ENCODE results near the gene MYH6. TPM values are rescaled to one million over a fixed set of nuclear protein-coding genes. Genes with fewer than 3 reads are reported as not detected.

The MYH6 gene
- total RNA-seq, 1 donor from 2014 or later, result not detected

GRCh38 chr14:23365036-23365731 lies 42.9 kb downstream of the MYH6 start, which contains the start of gene EFS:
EFS (minus strand) TSS chr14:23365172; CDS start chr14:23365025, 147 bp downstream.
- DNase-seq (ENCODE audit: low read depth) (peak; percentile 10), FAIRE-seq (no peak)
- peak within 1 kb of the TSS; percentile 81 for H3K4me3 Mint-ChIP-seq (ENCODE audit: unreplicated experiment)
- peak within 1 kb of the TSS; percentile 19 for H3K27ac ChIP-seq (ENCODE audit: low read depth, low read length)
- peaks cover 40% of the 10 kb centered on the region for H3K27me3 Mint-ChIP-seq (ENCODE audit: low read depth, unreplicated experiment)
- peak within 1 kb of the TSS; percentile 81 for H3K9ac ChIP-seq (ENCODE audit: low read length)
- TF ChIP-seq, protein P1, sequence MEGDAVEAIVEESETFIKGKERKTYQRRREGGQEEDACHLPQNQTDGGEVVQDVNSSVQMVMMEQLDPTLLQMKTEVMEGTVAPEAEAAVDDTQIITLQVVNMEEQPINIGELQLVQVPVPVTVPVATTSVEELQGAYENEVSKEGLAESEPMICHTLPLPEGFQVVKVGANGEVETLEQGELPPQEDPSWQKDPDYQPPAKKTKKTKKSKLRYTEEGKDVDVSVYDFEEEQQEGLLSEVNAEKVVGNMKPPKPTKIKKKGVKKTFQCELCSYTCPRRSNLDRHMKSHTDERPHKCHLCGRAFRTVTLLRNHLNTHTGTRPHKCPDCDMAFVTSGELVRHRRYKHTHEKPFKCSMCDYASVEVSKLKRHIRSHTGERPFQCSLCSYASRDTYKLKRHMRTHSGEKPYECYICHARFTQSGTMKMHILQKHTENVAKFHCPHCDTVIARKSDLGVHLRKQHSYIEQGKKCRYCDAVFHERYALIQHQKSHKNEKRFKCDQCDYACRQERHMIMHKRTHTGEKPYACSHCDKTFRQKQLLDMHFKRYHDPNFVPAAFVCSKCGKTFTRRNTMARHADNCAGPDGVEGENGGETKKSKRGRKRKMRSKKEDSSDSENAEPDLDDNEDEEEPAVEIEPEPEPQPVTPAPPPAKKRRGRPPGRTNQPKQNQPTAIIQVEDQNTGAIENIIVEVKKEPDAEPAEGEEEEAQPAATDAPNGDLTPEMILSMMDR (IDR thresholded peaks at IDR 0.05; ENCODE audit: insufficient read depth, low read depth, low read length), result no peak
- peak; percentile 73 for TF ChIP-seq EZH2 (IDR thresholded peaks at IDR 0.05; ENCODE audit: insufficient read depth, low read length)
- H3K27me3 ChIP-seq (ENCODE audit: insufficient read depth, low read length), result no peaks in the 10 kb centered on the region
- peaks cover 1% of the 10 kb centered on the region for H3K36me3 Mint-ChIP-seq (ENCODE audit: low read depth, unreplicated experiment)
- H2AFZ ChIP-seq (ENCODE audit: low read depth, low read length), result peak within 1 kb of the TSS; percentile 88
- no peaks in the 10 kb centered on the region for H3K4me1 Mint-ChIP-seq (ENCODE audit: low read depth, unreplicated experiment)
- no peaks in the 10 kb centered on the region for H3K36me3 ChIP-seq (ENCODE audit: insufficient read depth, low read length)
- H3K4me3 ChIP-seq (ENCODE audit: insufficient read depth, low read depth, low read length), result peak within 1 kb of the TSS; percentile 58
- H3K27ac Mint-ChIP-seq (ENCODE audit: unreplicated experiment), result peak within 1 kb of the TSS; percentile 69
- peaks cover 5% of the 10 kb centered on the region for H4K20me1 ChIP-seq (ENCODE audit: insufficient read depth, low read length)
- H3K4me2 ChIP-seq (ENCODE audit: low read length), result peak within 1 kb of the TSS; percentile 87
- H3K4me1 ChIP-seq (ENCODE audit: insufficient read depth, low read length), result peaks cover 14% of the 10 kb centered on the region
- H3K79me2 ChIP-seq (ENCODE audit: insufficient read depth, low read length), result peaks cover 15% of the 10 kb centered on the region
- no peaks in the 10 kb centered on the region for H3K9me3 ChIP-seq (ENCODE audit: insufficient read depth, low read depth, low read length)
- H3K9me3 Mint-ChIP-seq (ENCODE audit: unreplicated experiment), result no peaks in the 10 kb centered on the region

- H3K4me3 ChIP-seq (ENCODE audit: insufficient read depth, low read depth, low read length), result peak overlapping the region; percentile 58
- no peaks in the 10 kb centered on the region for H3K9me3 Mint-ChIP-seq (ENCODE audit: unreplicated experiment)
- H3K27me3 Mint-ChIP-seq (ENCODE audit: low read depth, unreplicated experiment), result peaks cover 40% of the 10 kb centered on the region
- H3K79me2 ChIP-seq (ENCODE audit: insufficient read depth, low read length), result peaks cover 15% of the 10 kb centered on the region
- peak overlapping the region; percentile 88 for H2AFZ ChIP-seq (ENCODE audit: low read depth, low read length)
- H3K4me2 ChIP-seq (ENCODE audit: low read length), result peak overlapping the region; percentile 87
- H3K4me1 Mint-ChIP-seq (ENCODE audit: low read depth, unreplicated experiment), result no peaks in the 10 kb centered on the region
- H3K27ac ChIP-seq (ENCODE audit: low read depth, low read length), result peak overlapping the region; percentile 19
- FAIRE-seq (no peak), DNase-seq (ENCODE audit: low read depth) (peak; percentile 4)
- H3K9ac ChIP-seq (ENCODE audit: low read length), result peak overlapping the region; percentile 81
- H3K4me3 Mint-ChIP-seq (ENCODE audit: unreplicated experiment), result peak overlapping the region; percentile 81
- no peaks in the 10 kb centered on the region for H3K9me3 ChIP-seq (ENCODE audit: insufficient read depth, low read depth, low read length)
- no peaks in the 10 kb centered on the region for H3K36me3 ChIP-seq (ENCODE audit: insufficient read depth, low read length)
- no peaks in the 10 kb centered on the region for H3K27me3 ChIP-seq (ENCODE audit: insufficient read depth, low read length)
- TF ChIP-seq, protein P1 (IDR thresholded peaks at IDR 0.05; ENCODE audit: insufficient read depth, low read depth, low read length), result no peak
- H3K27ac Mint-ChIP-seq (ENCODE audit: unreplicated experiment), result peak overlapping the region; percentile 69
- peaks cover 5% of the 10 kb centered on the region for H4K20me1 ChIP-seq (ENCODE audit: insufficient read depth, low read length)
- peaks cover 14% of the 10 kb centered on the region for H3K4me1 ChIP-seq (ENCODE audit: insufficient read depth, low read length)
- peaks cover 1% of the 10 kb centered on the region for H3K36me3 Mint-ChIP-seq (ENCODE audit: low read depth, unreplicated experiment)
Observed at GRCh38 chr14:23364164-23365035, 43.7 kb downstream of the MYH6 start.
